ENCODE data around the gene TNFRSF21.

TNFRSF21 gene

GRCh38 chr6:47290124-47290834, 19.4 kb downstream of the TNFRSF21 start:
- TF ChIP-seq, protein P1, sequence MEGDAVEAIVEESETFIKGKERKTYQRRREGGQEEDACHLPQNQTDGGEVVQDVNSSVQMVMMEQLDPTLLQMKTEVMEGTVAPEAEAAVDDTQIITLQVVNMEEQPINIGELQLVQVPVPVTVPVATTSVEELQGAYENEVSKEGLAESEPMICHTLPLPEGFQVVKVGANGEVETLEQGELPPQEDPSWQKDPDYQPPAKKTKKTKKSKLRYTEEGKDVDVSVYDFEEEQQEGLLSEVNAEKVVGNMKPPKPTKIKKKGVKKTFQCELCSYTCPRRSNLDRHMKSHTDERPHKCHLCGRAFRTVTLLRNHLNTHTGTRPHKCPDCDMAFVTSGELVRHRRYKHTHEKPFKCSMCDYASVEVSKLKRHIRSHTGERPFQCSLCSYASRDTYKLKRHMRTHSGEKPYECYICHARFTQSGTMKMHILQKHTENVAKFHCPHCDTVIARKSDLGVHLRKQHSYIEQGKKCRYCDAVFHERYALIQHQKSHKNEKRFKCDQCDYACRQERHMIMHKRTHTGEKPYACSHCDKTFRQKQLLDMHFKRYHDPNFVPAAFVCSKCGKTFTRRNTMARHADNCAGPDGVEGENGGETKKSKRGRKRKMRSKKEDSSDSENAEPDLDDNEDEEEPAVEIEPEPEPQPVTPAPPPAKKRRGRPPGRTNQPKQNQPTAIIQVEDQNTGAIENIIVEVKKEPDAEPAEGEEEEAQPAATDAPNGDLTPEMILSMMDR (IDR thresholded peaks at IDR 0.05; ENCODE audit: borderline replicate concordance, insufficient read depth, low read depth, low read length), result no peak
- no peak overlapping the region for H3K4me3 ChIP-seq (ENCODE audit: low read depth, low read length)

DNA sequence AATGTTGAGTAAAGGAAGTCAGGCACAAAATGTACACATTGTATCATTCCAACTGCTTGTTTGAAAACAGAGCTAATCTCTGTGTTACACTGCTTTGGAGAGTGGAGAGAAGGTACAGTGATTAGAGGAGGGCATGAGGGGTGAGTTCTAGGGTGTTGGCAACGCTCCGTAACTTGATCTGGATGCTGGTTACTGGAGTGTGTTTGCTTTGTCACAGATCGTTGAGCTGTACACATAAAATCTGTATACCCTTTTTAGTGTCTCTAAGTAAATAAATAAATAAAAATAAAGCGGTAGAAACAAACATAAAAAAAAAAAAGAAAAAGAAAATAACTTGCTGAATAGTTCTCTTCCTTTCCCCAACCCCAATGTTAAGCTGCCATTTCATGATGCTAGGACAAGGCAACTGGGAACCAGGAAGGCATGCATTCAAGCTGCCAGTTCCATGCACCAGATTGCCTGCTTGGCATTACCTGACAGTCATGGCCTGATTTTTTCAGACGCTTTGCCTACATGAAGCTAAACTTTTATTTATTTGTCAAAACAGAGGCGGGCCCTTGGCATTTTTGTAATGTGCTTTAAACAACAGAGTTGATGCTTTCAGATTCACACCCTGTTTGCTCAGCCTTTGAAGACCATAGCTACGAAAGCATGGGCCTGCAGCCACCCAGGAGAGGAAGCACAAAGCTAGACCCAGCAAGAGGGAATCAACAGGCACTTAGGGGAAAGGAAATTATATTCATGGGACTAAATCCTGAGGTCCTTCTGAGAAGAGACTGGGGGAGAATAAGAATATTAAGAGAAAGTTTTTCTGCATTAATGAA, 21.2 kb downstream of the TNFRSF21 start:
- TF ChIP-seq, protein P1 (IDR thresholded peaks at IDR 0.05; ENCODE audit: borderline replicate concordance, insufficient read depth, low read depth, low read length), result no peak
- no peak overlapping the region for H3K4me3 ChIP-seq (ENCODE audit: low read depth, low read length)

DNA sequence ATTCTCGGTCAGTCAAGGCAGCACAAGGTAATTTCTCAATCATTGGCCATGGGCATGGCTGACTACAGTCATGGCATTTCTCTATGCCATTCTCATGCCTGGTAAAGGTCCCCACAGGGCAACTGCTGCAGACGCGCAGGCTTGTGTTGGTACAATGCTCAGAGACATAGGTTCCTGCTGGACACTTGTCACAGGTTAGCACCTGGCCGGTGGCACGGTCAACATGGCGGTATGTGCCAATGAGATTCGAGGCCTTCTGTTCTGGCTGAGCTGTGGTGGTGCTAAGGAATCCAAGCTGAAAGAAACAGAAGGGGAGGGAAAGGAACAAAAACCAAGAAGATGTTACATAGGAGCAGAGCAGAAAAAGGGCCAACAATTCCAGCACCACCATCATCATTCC, 23.4 kb downstream of the TNFRSF21 start:
- TF ChIP-seq, protein P1 (IDR thresholded peaks at IDR 0.05; ENCODE audit: borderline replicate concordance, insufficient read depth, low read depth, low read length), result no peak

GRCh38 chr6:47283993-47284392, 25.7 kb downstream of the TNFRSF21 start:
- H3K4me3 ChIP-seq (ENCODE audit: low read depth, low read length), result no peak overlapping the region
- TF ChIP-seq, protein P1 (IDR thresholded peaks at IDR 0.05; ENCODE audit: borderline replicate concordance, insufficient read depth, low read depth, low read length), result no peak

More for the DNA sequence above, 23.4 kb downstream of the TNFRSF21 start:
- no peak overlapping the region for H3K4me3 ChIP-seq (ENCODE audit: low read depth, low read length)

- TF ChIP-seq, protein P1 (IDR thresholded peaks at IDR 0.05; ENCODE audit: borderline replicate concordance, insufficient read depth, low read depth, low read length), result no peak
- no peak overlapping the region for H3K4me3 ChIP-seq (ENCODE audit: low read depth, low read length)
Observed at GRCh38 chr6:47278545-47278944, 31.2 kb downstream of the TNFRSF21 start.

GRCh38 chr6:47277702-47278101, 32.0 kb downstream of the TNFRSF21 start:
- TF ChIP-seq, protein P1 (IDR thresholded peaks at IDR 0.05; ENCODE audit: borderline replicate concordance, insufficient read depth, low read depth, low read length), result no peak
- H3K4me3 ChIP-seq (ENCODE audit: low read depth, low read length), result no peak overlapping the region

Measured in GM12875 (cell line).